UCSD-AML1 (cell line): Measurements from ENCODE around the gene ALDH3B1.
A peak's percentile ranks its signal among the peaks of the same experiment; 100 is the strongest.
"Not testable (repeated sequence)": the region's sequence is repeated elsewhere in the genome, so short reads cannot be mapped to it uniquely, and the experiment has no call there.

ENCODE experiments used
- DNase-seq: peaks from one replicate; lab custom pipeline; 2025; ENCODE audit not compliant: unreplicated experiment; lab: John Stamatoyannopoulos, UW

ALDH3B1 gene, protein sequence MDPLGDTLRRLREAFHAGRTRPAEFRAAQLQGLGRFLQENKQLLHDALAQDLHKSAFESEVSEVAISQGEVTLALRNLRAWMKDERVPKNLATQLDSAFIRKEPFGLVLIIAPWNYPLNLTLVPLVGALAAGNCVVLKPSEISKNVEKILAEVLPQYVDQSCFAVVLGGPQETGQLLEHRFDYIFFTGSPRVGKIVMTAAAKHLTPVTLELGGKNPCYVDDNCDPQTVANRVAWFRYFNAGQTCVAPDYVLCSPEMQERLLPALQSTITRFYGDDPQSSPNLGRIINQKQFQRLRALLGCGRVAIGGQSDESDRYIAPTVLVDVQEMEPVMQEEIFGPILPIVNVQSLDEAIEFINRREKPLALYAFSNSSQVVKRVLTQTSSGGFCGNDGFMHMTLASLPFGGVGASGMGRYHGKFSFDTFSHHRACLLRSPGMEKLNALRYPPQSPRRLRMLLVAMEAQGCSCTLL

DNA sequence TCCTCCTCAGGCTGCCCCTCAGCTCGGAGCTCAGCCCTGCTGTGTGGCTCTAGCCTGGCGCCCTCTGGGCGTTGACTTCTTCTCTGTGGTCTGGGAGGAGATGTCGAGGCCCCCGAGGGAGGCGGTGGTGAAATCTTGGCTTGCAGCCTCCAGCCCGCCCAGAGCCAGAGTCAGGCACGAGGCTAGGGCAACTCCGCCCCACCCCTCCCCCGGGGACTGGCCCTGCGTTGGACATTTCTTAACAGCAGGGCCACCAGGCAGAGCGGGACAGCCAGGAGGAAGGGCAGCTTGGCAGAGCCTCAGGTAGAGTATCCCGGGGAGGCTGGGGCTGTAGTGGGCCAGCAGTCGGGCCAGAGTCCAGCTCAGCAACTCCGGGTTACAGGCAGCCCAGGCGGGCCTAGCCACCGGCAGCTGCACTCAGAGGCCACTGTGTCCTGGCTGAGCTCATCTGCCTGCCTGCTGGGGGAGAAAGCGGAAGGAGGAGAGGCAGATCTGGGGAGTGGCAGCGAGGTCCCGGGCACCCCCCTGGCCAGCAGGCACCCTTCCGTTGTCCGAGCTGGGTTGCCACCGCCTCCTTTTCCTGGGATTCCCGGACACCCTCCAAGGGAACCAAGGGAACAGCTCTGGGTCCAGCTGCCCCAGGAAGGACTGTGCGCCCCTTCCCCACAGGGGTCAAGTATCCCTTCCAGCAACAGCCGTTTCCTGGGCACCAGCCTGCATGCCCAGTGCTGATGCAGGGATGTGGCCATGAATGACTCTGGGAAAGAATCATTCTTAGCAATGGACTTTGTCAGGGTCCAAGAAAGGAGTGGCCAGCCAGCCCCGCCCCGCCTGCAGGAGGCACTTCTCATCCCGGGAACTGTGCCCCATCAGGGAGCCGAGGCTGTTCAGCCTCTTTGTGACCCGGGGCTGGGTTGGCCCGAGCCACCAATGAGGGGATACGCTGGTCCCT lies at the start of gene ALDH3B1:
Gene ALDH3B1 (plus strand): TSS at position 238 of the 952 bp plus-strand sequence. CDS start 4,971 bp downstream, outside the sequence.
- DNase-seq: peak; percentile 66

DNA sequence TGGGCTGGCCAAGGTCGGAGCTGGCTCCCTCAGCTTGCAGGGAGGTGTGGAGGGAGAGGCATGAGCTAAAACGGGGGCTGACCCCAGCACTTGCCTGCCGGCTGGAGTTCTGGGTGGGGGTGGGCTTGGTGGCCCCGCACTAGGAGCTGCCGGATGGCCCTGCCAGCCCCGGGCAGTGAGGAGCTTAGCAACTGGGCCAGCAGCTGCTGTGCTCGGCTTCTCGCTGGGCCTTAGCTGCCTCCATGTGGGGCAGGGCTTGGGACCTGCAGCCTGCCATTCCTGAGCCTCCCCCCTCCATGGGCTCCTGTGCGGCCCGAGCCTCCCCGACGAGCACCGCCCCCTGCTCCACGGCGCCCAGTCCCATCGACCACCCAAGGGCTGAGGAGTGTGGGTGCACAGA lies 46.9 kb upstream of the ALDH3B1 start:
- not testable (repeated sequence) for DNase-seq

DNA sequence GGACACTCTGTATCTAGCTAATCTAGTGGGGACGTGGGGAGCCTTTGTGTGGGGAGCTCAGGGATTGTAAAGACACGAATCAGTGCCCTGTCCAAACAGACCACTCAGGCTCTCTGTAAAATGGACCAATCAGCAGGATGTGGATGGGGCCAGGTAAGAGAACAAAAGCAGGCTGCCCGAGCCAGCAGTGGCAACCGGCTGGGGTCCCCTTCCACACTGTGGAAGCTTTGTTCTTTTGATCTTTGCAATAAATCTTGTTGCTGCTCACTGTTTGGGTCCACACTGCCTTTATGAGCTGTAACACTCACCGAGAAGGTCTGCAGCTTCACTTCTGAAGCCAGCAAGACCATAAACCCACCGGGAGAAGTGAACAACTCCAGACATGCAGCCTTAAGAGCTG lies 46.2 kb upstream of the ALDH3B1 start:
- DNase-seq: not testable (repeated sequence)

DNA sequence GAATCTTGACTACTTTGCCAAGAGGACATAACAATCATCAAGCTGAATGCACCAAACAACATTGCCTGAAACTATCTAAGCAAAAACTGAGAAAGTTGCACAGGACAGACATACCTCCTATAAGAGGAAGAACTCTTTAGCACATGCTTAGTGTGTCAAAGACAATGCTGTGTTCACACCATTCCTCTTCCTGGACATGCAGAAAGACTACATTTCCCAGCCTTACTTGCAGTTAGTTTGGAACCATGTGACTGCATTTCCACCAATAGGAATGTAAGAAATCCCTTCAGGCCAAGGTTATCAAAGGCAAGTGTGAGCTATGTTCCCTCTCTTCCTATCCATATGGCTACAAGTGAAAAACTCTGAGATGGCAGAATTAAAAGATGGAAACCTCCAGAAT lies 45.4 kb upstream of the ALDH3B1 start:
- not testable (repeated sequence) for DNase-seq

DNA sequence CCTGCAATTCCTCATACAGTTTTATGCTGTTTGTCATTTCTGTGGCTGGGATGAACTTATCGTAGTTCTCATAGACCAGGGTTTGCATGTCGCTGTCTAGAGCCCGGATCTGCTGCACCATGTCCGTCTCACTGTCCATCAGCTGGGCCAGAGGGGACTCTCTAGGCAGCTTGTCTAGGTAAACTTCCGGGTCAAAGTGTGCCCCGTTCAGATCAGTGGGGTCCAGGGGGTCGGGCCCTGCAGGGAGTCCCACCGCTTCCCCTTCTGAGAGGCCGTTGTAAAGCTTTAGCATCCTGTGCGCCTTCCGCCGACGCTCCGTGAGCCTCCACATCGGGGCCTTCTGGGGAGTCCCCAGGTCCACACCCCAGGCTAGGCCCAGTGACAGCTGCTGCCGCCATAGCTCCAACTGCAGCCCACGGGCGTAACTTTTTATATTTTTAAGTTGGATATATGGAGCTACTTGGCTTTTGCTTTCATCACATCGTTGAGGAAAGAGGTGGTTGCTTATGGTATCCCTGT lies 44.2 kb upstream of the ALDH3B1 start:
- DNase-seq: not testable (repeated sequence)

DNA sequence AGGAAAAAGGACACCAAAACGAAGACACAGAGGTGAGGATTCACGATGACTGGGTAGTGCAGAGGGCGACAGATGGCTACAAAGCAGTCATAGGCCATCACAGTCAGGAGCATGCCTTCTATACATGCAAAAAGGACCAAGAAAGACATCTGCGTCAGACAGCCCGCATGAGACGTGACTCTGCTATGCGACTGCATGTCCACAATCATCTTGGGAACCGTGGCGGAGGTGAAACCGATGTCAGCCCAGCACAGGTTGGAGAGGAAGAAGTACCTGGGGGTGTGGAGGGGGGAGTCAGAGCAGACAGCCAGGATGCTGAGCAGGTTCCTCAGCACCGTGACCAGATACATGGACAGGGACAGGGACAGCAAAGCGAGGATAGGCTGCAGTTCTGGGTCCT lies 35.4 kb upstream of the ALDH3B1 start:
- DNase-seq: not testable (repeated sequence)

DNA sequence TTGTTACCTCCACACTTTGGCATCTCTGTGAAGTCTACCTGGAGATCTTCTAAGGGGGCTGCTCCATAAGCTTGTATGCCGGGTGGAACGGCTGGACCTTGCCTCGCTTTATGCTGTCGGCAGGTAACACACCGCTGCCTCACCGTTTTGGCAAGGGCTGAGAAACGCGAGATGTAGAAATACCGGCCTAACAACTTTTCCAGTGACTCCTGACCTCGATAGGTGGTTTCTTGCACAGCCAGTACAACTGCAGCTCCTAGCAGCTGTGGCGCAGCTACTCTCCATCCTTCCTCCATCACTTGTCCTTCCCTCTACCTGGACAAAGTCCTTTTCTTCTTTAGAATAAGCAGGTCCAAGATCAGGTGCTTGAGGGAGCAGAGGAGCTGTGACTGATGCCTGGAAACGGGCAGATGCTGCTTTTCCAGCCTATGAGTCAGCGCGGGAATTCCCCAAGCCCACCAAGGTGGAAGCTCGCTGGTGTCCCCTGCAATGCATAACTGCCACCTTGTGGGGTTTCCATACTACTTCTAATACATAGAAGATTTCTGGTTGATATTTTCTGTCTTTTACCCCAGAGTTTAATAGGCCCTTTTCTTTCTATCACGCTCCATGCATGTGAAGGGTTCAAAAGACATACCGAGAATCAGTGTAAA lies 31.2 kb upstream of the ALDH3B1 start:
- DNase-seq: not testable (repeated sequence)

DNA sequence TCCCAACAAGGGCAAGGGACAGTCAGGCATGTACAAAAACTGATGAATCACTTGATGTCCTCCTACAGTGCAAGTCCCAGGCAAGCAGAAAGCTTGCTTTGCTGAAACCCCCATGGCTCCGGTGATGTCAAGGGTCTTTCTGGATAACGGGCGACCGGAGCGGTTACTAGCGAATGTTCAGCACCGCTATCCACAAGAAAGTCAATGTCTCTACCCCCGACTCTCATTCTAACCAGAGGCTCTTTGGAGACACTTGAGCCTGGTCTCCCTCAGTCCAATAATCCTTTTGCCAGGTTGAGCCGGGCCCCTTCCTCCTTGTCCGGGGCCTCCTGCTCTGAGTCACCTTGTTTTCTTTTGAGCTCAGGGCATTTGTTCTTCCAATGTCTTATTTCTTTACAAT lies 28.9 kb upstream of the ALDH3B1 start:
- DNase-seq: not testable (repeated sequence)

DNA sequence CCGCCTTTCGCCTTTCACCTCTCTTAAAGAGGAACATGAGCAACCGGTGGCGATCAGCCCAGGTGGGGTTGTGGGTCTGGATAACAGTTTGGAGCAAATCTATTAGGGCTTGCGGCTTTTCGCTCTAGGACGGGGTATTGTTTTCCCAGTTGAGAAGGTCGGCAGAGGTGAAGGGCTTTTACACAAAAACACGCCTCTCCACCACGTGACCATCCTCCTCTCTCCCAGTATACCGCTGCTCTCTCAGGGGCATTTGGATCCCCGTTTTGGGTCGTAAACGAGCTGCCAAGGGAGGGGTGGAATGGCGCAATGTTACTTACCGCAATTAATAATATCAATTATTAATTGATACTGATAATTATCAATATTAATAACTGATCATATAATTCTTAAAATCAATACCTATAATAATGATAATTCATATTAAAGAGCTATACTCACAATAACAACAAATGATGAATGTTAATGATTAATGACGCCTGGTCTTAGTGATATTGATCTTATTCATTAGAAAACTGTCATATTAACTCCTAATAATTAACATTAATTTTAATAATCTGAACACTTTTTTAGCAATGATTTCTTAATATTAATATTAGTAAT lies 27.8 kb upstream of the ALDH3B1 start:
- DNase-seq: not testable (repeated sequence)

DNA sequence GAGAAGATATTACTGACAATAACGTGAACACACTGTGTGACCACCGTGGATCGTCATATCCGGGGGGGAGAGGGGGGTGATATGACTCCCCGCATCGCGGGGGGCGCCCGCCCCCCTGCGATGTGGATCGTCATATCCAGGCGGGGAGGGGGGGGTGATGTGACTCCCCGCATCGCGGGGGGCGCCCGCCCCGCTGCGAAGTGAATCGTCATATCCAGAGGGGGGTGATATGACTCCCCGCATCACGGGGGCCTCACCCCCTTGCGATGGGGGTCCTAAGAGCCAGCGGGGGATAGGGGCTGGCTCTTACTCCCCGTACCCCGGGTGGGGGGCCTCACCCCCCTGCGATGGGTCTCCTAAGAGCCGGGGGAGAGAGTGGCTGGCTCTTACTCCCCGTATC lies 26.2 kb upstream of the ALDH3B1 start:
- no peak for DNase-seq

DNA sequence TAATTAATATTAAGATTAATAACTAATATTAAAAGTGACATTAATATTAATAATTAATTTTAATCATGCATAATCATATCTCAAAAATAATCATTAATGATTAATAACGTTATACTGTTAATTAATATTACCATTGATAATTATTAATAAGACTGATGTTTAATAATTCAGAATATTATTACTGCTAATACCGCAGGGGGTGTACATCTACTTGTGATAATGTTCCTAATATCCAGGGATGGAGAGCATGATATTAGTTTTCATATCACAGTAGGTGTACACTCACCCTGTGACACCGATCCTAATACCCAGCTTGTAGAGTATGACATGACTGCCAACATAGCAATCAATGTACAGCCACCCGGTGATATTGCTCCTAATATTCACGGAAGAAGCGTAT lies 24.8 kb upstream of the ALDH3B1 start:
- DNase-seq: not testable (repeated sequence)

DNA sequence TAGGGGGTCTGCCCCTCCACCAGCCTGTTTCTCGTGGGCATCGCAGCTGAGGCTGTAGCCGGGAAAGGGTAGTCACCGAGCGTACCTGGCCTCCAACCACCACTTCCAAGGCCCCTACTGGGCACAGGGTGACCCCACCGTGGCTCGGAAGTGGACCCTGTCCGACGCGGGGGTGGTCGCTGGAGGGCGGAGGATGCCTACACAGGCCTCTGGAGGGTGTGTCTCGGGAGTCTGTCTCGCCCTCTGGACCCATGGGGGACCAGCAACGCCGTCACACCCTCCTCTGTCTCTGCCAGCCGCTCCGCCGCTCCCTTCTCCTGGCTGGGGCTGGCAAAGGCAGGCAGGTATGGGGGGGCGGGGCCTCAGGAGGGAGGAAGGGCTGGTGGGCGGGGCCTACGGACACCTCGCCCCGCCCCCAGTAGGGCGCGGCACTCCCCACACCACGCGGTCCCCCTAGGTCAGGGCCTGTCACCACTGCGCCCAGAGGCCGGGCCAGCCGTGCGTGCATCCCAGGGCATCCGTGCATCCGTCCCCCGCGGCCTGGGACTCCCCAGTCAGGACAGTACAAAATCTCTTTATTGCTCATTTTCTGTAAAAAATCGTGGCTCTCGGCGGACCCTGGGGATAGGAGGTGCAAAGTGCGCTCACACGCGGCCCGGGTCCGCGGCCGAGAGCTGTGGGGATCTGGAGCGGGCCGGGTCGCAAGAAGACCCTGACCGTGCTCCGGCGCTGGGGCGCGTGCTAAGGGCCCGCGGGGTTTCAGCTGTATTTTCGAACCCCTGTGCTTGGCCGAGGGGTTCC lies 19.4 kb upstream of the ALDH3B1 start:
- DNase-seq: not testable (repeated sequence)

DNA sequence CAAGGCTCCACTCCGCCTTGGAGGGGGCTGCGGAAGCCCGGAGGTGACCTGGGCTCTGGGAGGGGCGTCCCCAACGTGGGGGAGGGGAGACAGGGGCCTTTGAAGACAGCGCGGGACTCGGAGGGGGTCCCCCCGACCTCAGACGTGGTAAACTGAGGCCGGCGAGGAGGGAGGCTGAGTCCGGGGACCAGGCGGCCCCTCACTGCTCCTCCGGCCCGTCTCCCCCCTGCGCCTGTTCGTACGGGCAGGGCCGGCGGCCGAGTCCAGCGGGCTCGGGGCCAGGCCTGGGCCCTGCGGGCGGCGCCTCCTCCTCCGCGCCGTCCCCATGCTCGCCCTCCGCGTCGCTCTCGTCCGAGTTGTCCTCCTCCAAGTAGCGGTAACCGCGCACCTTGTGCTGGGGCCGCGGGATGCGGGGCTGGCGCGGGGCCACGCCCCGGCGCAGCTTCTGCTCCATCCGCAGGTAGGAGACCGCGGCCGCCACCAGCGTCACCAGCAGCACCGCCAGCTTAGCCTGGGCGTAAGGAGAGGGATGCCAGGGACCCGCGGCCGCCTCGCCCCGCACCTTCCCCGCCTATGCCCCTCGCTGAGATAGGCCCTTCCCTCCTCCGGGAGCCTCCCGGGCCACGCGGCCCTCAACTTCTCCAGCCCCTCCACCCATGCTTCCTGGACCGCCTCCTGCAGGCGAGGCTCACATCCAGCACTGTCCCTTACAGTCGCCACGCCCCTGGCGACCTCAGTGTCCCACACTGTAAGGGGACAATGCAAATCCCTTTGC lies 18.6 kb upstream of the ALDH3B1 start:
- not testable (repeated sequence) for DNase-seq

DNA sequence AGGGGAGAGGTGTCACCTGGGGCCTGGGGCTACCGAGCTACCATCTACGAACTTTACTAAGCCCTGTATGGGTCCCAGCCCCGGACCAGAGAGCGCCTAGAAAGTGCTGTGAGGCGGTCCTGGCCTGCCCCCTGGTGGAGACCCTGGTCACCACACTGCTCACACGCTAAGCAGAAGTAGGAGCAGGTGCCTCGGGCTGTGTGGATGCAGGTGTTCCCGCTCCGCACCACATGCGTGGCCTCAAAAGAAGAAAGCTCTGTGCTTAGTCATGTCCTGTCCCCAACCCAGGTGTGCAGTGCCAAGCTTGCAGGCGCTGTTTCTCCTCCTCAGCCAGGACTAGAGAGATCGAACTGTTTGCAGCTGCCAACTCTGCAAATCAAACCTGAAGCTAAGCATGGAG lies 16.3 kb upstream of the ALDH3B1 start:
- not testable (repeated sequence) for DNase-seq

DNA sequence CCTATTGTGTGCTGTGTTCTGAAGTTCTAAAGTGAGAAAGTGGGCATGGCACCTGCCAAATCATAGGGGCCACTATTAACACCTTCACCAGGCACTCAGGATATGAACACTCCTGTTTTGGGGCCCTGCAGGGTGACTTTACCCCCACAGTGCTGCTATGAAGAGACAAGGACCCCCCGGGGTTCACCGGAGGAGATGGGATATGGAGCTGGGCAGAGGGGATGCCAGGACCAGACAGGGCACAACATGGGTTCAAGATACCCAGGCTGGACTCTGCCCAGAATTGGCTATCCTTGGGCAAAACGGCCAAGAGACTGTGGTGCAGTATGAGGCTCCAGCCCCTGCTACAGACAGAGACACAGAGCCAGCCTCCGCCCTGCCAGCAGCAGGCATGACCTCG lies 15.7 kb upstream of the ALDH3B1 start:
- DNase-seq: not testable (repeated sequence)

DNA sequence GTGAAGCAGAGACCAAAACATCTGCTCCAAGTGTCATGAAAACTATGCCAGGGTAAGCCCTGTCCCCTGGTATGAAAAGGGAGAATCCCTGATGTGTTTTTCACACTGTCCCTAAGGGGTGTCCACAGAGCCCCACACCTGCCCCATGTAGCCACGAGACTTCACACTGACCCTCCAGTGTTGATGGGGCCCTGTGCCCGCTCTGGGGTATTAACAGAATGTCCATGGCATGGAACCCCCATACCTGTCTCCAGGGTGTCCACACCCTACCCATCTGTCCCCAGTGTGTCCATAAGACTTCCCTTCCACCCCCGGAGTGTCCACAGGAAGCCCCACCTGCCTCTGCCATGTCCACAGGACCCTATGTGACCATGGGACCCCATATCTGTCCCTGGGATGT lies 15.0 kb upstream of the ALDH3B1 start:
- not testable (repeated sequence) for DNase-seq

DNA sequence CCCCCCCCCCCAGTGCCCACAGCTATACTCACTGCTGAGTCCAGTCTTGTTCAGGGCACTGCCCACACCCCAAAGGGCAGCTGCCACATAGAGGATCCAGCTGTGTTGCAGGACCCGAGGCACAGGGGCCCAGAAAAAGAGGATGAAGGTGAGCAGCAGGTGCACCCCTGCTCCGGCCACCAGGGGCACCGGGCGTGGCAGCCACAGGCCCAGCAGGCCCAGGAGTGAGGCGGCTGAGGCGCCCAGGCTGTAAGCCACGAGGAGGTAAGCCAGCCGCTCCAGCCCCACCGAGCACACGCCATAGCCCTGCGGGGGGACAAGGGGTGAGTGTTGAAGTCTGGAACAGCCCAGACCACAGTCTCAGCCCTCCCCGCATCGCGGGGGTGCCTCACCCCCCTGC lies 14.5 kb upstream of the ALDH3B1 start:
- DNase-seq: not testable (repeated sequence)

DNA sequence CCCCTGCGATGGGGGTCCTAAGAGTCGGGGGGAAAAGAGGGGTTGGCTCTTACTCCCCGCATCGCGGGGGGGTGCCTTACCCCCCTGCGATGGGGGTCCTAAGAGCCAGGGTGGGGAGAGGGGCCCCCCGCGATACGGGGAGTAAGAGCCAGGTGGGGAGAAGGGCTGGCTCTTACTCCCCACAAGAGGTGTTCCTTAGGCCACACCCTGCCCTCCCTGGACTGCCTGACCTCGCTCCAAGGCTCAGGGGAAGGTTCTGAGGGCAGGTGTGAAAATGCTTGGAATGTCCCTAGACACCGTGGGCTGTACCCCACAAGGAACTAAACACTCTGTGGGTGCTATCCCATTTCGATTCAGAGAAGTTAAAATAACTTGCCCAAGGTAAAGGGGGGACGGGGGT lies 14.1 kb upstream of the ALDH3B1 start:
- no peak for DNase-seq
